Islet of Langerhans (tissue), 1 donor: Measurements from ENCODE around the gene NFIA.
A peak's percentile ranks its signal among the peaks of the same experiment; 100 is the strongest.
"Not testable (repeated sequence)": the region's sequence is repeated elsewhere in the genome, so short reads cannot be mapped to it uniquely, and the experiment has no call there.

Experiments used
- FAIRE-seq: peaks from one replicate; lab custom pipeline; 2011; peaks lifted over from hg19 to GRCh38; lab: Jason Lieb, UNC

The NFIA gene

GRCh38 chr1:61058483-61059245 lies 23.7 kb upstream of the NFIA start:
- FAIRE-seq, result no peak

GRCh38 chr1:61061601-61062000 lies 20.8 kb upstream of the NFIA start:
- FAIRE-seq, result not testable (repeated sequence)

GRCh38 chr1:61064673-61065072 lies 17.7 kb upstream of the NFIA start:
- no peak for FAIRE-seq

- FAIRE-seq, result no peak
These were observed 14.8 kb upstream of the NFIA start for GRCh38 chr1:61067446-61068019.

- FAIRE-seq, result no peak
These were observed 12.3 kb upstream of the NFIA start for GRCh38 chr1:61070054-61070453.

GRCh38 chr1:61071205-61072130 lies 10.9 kb upstream of the NFIA start:
- FAIRE-seq, result no peak

- no peak for FAIRE-seq
These were observed 8.5 kb upstream of the NFIA start for GRCh38 chr1:61073871-61074270.

- not testable (repeated sequence) for FAIRE-seq
These were observed 6.5 kb upstream of the NFIA start for GRCh38 chr1:61075833-61076232.

GRCh38 chr1:61076728-61077675 lies 5.4 kb upstream of the NFIA start:
- no peak for FAIRE-seq

GRCh38 chr1:61077676-61078541 lies 4.5 kb upstream of the NFIA start:
- peak; percentile 100 for FAIRE-seq

GRCh38 chr1:61078618-61079295 lies 3.6 kb upstream of the NFIA start:
- no peak for FAIRE-seq

GRCh38 chr1:61079296-61079897 lies 3.0 kb upstream of the NFIA start:
- no peak for FAIRE-seq

- FAIRE-seq, result no peak
These were observed 2.4 kb upstream of the NFIA start for GRCh38 chr1:61079898-61080336.

- no peak for FAIRE-seq
These were observed 1.8 kb upstream of the NFIA start for GRCh38 chr1:61080413-61081143.

- no peak for FAIRE-seq
These were observed 1.1 kb upstream of the NFIA start for GRCh38 chr1:61081144-61081685.

GRCh38 chr1:61081686-61082310 lies 563 bp upstream of the NFIA start:
- FAIRE-seq, result no peak

GRCh38 chr1:61083013-61083806 lies 849 bp downstream of the NFIA start:
- FAIRE-seq, result no peak
